K562 (cell line): ENCODE data around the gene SIPA1L2. TPM values are rescaled to one million over a fixed set of nuclear protein-coding genes. Genes with fewer than 3 reads are reported as not detected.

Experiments
- ATAC-seq: fragments of 200-7000 bp; cut with Tn5 transposase; 3 replicates; pipeline ENCODE4 v1.9.1; 2020; ENCODE audit warnings: moderate library complexity
- BruUV-seq: library from RNA; stranded (reverse); fragments of 400-500 nt; replicated peaks from 2 replicates; lab custom pipeline; 2021; lab: Mats Ljungman, UMichigan
- CTCF ChIA-PET: fragments of 300-600 bp; formaldehyde crosslinking; extraction: SDS; loops from one replicate; lab custom pipeline; 2021; ENCODE audit warnings: low intra/inter-chr PET ratio; lab: Yijun Ruan, JAX
- POLR2A ChIA-PET: fragments of 300-600, 350-650 bp; sonication (Branson Sonifier 250); formaldehyde crosslinking; extraction: SDS; loops from one replicate; lab custom pipeline; 2021; ENCODE audit warnings: antibody characterized with exemption, inconsistent platforms; lab: Yijun Ruan, JAX
- DNase-seq, 4 experiments: peaks; one replicate each; pipeline versions ENCODE4 v3.0.0 to v3.0.0-alpha.2; 2011 to 2018; ENCODE audit warnings: low spot score in 3 of 4, mixed read lengths in 3 of 4; ENCODE audit errors: extremely low read depth in 1 of 4
- FAIRE-seq: peaks from 2 replicates; lab custom pipeline; 2011; peaks lifted over from hg19 to GRCh38; lab: Jason Lieb, UNC
- H2AFZ ChIP-seq: 2 replicates; pipeline ENCODE4 v1.6.0; 2011; ENCODE audit warnings: low read depth, low read length, control low read depth, inconsistent platforms
- H3K27ac ChIP-seq: fragments of 200-600 bp; 3 replicates; pipeline ENCODE4 v1.8.0; 2011; ENCODE audit warnings: low read depth, mild to moderate bottlenecking, control low read depth, inconsistent platforms, low read length, moderate library complexity, mixed read lengths; ENCODE audit errors: extremely low read depth
- H3K27me3 ChIP-seq, 2 experiments: fragments of 300-600 bp in 1 of 2; 2 replicates in 1 of 2; 3 replicates in 1 of 2; pipeline versions ENCODE4 v1.6.0 to v1.8.0; 2011; ENCODE audit warnings: inconsistent platforms in 2 of 2, low read length in 2 of 2, mild to moderate bottlenecking in 1 of 2, mixed read lengths in 1 of 2, moderate library complexity in 1 of 2; ENCODE audit not compliant: control insufficient read depth in 2 of 2, insufficient read depth in 2 of 2
- H3K36me3 ChIP-seq: fragments of 300-600 bp; 3 replicates; pipeline ENCODE4 v1.8.0; 2011; ENCODE audit warnings: mild to moderate bottlenecking, low read length, inconsistent platforms; ENCODE audit not compliant: control insufficient read depth, insufficient read depth
- H3K4me1 ChIP-seq, 2 experiments: fragments of 200-600 bp in 1 of 2; replicated peaks in 1 of 2; 2 replicates in 1 of 2; 3 replicates in 1 of 2; pipeline versions ENCODE4 v1.5.1 to v1.8.0; 2011; ENCODE audit warnings: inconsistent platforms in 2 of 2, low read length in 2 of 2, mild to moderate bottlenecking in 1 of 2, mixed read lengths in 1 of 2, moderate library complexity in 1 of 2; ENCODE audit not compliant: control insufficient read depth in 2 of 2, insufficient read depth in 2 of 2
- H3K4me2 ChIP-seq: 2 replicates; pipeline ENCODE4 v1.6.1; 2011; ENCODE audit warnings: low read length, control low read depth, inconsistent platforms, mixed read lengths; ENCODE audit not compliant: insufficient read depth
- H3K4me3 ChIP-seq: fragments of 200-600 bp; sonication (generic), shearing (Covaris generic); 2 replicates; pipeline ENCODE4 v1.5.1; 2016; ENCODE audit warnings: control low read depth, inconsistent platforms
- H3K79me2 ChIP-seq: fragments of 200-600 bp; 3 replicates; pipeline ENCODE4 v1.8.0; 2011; ENCODE audit warnings: low read length, inconsistent platforms; ENCODE audit not compliant: control insufficient read depth, insufficient read depth
- H3K9ac ChIP-seq, 2 experiments: 2 replicates each; pipeline versions ENCODE4 v1.6.0 to v1.6.1; 2011; ENCODE audit warnings: low read depth in 2 of 2, low read length in 2 of 2, control low read depth in 1 of 2, inconsistent platforms in 1 of 2, mild to moderate bottlenecking in 1 of 2, mixed read lengths in 1 of 2; ENCODE audit not compliant: insufficient read depth in 1 of 2
- H3K9me1 ChIP-seq: one replicate; pipeline ENCODE4 v1.6.0; 2011; ENCODE audit warnings: inconsistent platforms, mild to moderate bottlenecking, low read length, moderate library complexity; ENCODE audit not compliant: control insufficient read depth, insufficient read depth
- H3K9me3 ChIP-seq: replicated peaks from 2 replicates; pipeline ENCODE4 v1.5.1; 2011; ENCODE audit warnings: low read depth, low read length, inconsistent platforms; ENCODE audit not compliant: control insufficient read depth, insufficient read depth
- H4K20me1 ChIP-seq: replicated peaks from 2 replicates; pipeline ENCODE4 v1.6.1; 2011; ENCODE audit warnings: low read length, inconsistent platforms, mixed read lengths; ENCODE audit not compliant: control insufficient read depth, insufficient read depth
- NCOA1 ChIP-seq: fragments of 450-650 bp; IDR thresholded peaks from 2 replicates; pipeline ENCODE4 v1.6.1; 2016; ENCODE audit warnings: low read depth
- ZNF311 ChIP-seq: fragments of 250-450 bp; sonication (Bioruptor Pico); IDR thresholded peaks from 2 replicates; pipeline ENCODE4 v1.4.0; 2020; ENCODE audit warnings: mild to moderate bottlenecking, moderate library complexity
- ZNF384 ChIP-seq: IDR thresholded peaks from 2 replicates; pipeline ENCODE4 v1.6.1; 2012; ENCODE audit warnings: low read depth, low read length, improper control_type of control experiment
- ZNF518B ChIP-seq: fragments of 250-450 bp; sonication (Bioruptor Pico); IDR thresholded peaks from 2 replicates; pipeline ENCODE4 v1.5.0; 2021; ENCODE audit warnings: mild to moderate bottlenecking, moderate library complexity
- ZNF551 ChIP-seq: fragments of 250-450 bp; sonication (Bioruptor Pico); IDR thresholded peaks from 2 replicates; pipeline ENCODE4 v1.5.0; 2021; ENCODE audit warnings: mild to moderate bottlenecking, moderate library complexity
- WGBS: fragments of 100-300 bp; shearing (Covaris generic); methylation state at CpG from one replicate; pipeline ENCODE4 v1.1.6; 2016; ENCODE audit warnings: low coverage, mixed read lengths; ENCODE audit not compliant: insufficient coverage; ENCODE audit errors: missing lambda C conversion rate; 5-methylcytosine and 5-hydroxymethylcytosine counted together
- in situ Hi-C: fragments of 300-500 bp; cut with MboI; formaldehyde crosslinking; loops from 4 replicates; pipeline ENCODE4 v1.15.0; 2018; ENCODE audit warnings: inconsistent platforms, mixed read lengths
- intact Hi-C: fragments of 100-400 bp; cut with micrococcal nuclease; formaldehyde crosslinking; loops from 2 replicates; pipeline ENCODE4 v1.14.2; 2022
- polyA plus RNA-seq, 8 experiments: library from polyadenylated mRNA; depleted of rRNA in 4 of 8; stranded (reverse) in 5 of 8; unstranded in 3 of 8; fragments of >200 nt; fragmentation: Nextera tagmentation in 2 of 8; fragmentation: Illumina TruSeq in 1 of 8; extraction: Ambion mirVana in 2 of 8; extraction: Trizol in 1 of 8; gene quantifications; 2 replicates each; pipeline versions ENCODE4 v1.2.1 to v1.2.3, GENCODE V29; 2011 to 2014; ENCODE audit warnings: inconsistent platforms in 1 of 8, missing spikeins in 1 of 8
- total RNA-seq, 7 experiments: library from RNA; depleted of rRNA in 6 of 7; stranded (reverse); fragments of >200 nt in 6 of 7; fragmentation: Illumina TruSeq in 2 of 7; extraction: Trizol in 2 of 7; gene quantifications; 2 replicates each; pipeline versions ENCODE4 v1.2.1 to v1.2.3, GENCODE V29; 2011 to 2021; ENCODE audit warnings: low replicate concordance in 1 of 7

The SIPA1L2 gene
- total and polyA plus RNA-seq, 9 of the 15 experiments (the other 6 are each of a cell fraction or from before 2014, with no cell fraction given) = 0.04 to 0.22 (median 0.06) TPM; not detected in 5

GRCh38 chr1:232675260-232675659 is 45.3 kb upstream of the SIPA1L2 start:
- no peaks in the 10 kb centered on the region; a peak in 1 of 5 replicates for H3K27me3 ChIP-seq
- 3% methylated on average over 5 of the region's 5 CpGs for WGBS
- DNase-seq (no peak), ATAC-seq (no peak), FAIRE-seq (no peak)
- no peak overlapping the region for H3K9ac ChIP-seq
- no peaks in the 10 kb centered on the region for H3K36me3 ChIP-seq
- in situ Hi-C loops (no loop called here), intact Hi-C loops (no loop called here)
- no peak overlapping the region for H3K4me2 ChIP-seq
- no peaks in the 10 kb centered on the region for H3K79me2 ChIP-seq
- ChIA-PET CTCF (no interaction called here), POLR2A (no interaction called here)
- no peaks in the 10 kb centered on the region for H3K9me1 ChIP-seq
- no peaks in the 10 kb centered on the region for H4K20me1 ChIP-seq
- H3K27ac ChIP-seq = no peak overlapping the region
- no peak overlapping the region for H2AFZ ChIP-seq
- no peaks in the 10 kb centered on the region for H3K4me1 ChIP-seq
- H3K4me3 ChIP-seq = no peak overlapping the region
- TF ChIP-seq ZNF551 (CRISPR knock-in tag) = no peak
- no peak for TF ChIP-seq ZNF311 (CRISPR knock-in tag)
- no peak for TF ChIP-seq NCOA1
- no peak for TF ChIP-seq ZNF384
- TF ChIP-seq ZNF518B (CRISPR knock-in tag) = no peak
- no peaks in the 10 kb centered on the region for H3K9me3 ChIP-seq
- BruUV-seq = no TSS peak
